ENCODE data around the gene PEX26.

GRCh38 chr22:18034076-18034475 lies 43.7 kb upstream of the PEX26 start:
- TF ChIP-seq CTCF (conservative IDR thresholded peaks at IDR 0.05 in 1 of 2, IDR thresholded peaks at IDR 0.05 in 1 of 2; ENCODE audit: low read depth in 1 of 2, low read length in 2 of 2) (no peak), EZH2 (IDR thresholded peaks at IDR 0.05; ENCODE audit: low read length, missing control alignments) (no peak)
